ENCODE data around the gene MTHFD1L.
"Not testable (repeated sequence)": the region's sequence is repeated elsewhere in the genome, so short reads cannot be mapped to it uniquely, and the experiment has no call there.

Gene MTHFD1L

DNA sequence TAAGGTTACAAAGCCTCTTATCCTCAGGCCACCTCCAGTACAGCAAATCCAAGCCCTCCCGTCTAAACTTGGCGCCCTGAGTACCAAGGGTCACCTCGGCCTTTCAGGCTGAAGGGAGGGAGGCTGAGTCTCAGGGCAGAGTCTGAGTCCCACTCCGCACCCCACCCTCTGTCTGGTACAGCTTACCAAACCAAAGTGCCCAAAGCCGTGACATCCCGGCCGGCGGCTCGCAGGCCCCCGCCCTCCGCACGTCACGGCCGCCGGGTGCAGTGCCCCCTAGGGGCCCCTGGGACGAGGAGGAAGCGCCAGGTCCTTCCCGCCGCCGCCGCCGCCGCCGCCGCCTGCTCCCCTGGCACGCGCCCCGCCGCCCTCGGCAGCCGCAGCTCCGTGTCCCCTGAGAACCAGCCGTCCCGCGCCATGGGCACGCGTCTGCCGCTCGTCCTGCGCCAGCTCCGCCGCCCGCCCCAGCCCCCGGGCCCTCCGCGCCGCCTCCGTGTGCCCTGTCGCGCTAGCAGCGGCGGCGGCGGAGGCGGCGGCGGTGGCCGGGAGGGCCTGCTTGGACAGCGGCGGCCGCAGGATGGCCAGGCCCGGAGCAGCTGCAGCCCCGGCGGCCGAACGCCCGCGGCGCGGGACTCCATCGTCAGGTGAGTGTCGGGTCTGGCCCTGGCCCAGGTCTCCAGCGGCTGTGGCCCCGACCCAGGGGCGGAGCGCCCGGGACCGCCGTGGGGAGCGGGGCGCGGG is at the start of gene MTHFD1L:
Gene MTHFD1L (plus strand): TSS at position 297 of the 741 bp plus-strand sequence. CDS start 121 bp downstream, at position 418.
- peak within 1 kb of the TSS; percentile 46 for H3K4me3 ChIP-seq (ENCODE audit: low read depth, low read length)
- H3K79me2 ChIP-seq: no peaks in the 10 kb centered on the region
- TF ChIP-seq, protein P1, sequence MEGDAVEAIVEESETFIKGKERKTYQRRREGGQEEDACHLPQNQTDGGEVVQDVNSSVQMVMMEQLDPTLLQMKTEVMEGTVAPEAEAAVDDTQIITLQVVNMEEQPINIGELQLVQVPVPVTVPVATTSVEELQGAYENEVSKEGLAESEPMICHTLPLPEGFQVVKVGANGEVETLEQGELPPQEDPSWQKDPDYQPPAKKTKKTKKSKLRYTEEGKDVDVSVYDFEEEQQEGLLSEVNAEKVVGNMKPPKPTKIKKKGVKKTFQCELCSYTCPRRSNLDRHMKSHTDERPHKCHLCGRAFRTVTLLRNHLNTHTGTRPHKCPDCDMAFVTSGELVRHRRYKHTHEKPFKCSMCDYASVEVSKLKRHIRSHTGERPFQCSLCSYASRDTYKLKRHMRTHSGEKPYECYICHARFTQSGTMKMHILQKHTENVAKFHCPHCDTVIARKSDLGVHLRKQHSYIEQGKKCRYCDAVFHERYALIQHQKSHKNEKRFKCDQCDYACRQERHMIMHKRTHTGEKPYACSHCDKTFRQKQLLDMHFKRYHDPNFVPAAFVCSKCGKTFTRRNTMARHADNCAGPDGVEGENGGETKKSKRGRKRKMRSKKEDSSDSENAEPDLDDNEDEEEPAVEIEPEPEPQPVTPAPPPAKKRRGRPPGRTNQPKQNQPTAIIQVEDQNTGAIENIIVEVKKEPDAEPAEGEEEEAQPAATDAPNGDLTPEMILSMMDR (IDR thresholded peaks at IDR 0.05): peak; percentile 62
- H3K27me3 ChIP-seq (ENCODE audit: control insufficient read depth, insufficient read depth, low read length): no peaks in the 10 kb centered on the region
- no peak within 1 kb of the TSS for H3K9ac ChIP-seq
- no peaks in the 10 kb centered on the region for H3K36me3 ChIP-seq (ENCODE audit: control insufficient read depth, insufficient read depth, low read length)
- peak within 1 kb of the TSS; percentile 91 for H3K4me2 ChIP-seq (ENCODE audit: low read length)
- H3K4me1 ChIP-seq: no peaks in the 10 kb centered on the region
- H3K27ac ChIP-seq: peak within 1 kb of the TSS; percentile 45
- H2AFZ ChIP-seq: peak within 1 kb of the TSS; percentile 89
- no peaks in the 10 kb centered on the region for H3K9me3 ChIP-seq (ENCODE audit: control insufficient read depth, low read length)

DNA sequence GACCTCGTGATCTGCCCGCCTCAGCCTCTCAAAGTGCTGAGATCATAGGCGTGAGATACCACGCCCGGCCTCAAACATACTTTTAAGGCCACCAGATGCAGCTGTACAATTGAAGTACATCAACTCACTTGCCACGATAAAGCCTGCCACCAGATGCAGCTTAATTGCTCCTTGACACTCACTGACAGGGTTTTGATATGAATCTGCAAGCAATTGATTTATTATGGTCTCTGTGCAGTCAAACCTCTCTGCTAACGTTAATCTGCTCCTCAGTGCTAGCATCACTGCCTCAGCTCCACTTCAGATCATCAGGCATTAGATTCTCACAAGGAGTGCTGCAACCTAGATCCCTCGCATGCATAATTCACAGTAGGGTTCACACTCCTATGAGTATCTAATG is 48.9 kb upstream of the MTHFD1L start:
- not testable (repeated sequence) for H3K9ac ChIP-seq; H3K36me3 ChIP-seq (ENCODE audit: control insufficient read depth, insufficient read depth, low read length); H3K4me2 ChIP-seq (ENCODE audit: low read length); H3K27ac ChIP-seq; H3K9me3 ChIP-seq (ENCODE audit: control insufficient read depth, low read length); H3K79me2 ChIP-seq; H3K4me3 ChIP-seq (ENCODE audit: low read depth, low read length); H2AFZ ChIP-seq; H3K27me3 ChIP-seq (ENCODE audit: control insufficient read depth, insufficient read depth, low read length); H3K4me1 ChIP-seq

DNA sequence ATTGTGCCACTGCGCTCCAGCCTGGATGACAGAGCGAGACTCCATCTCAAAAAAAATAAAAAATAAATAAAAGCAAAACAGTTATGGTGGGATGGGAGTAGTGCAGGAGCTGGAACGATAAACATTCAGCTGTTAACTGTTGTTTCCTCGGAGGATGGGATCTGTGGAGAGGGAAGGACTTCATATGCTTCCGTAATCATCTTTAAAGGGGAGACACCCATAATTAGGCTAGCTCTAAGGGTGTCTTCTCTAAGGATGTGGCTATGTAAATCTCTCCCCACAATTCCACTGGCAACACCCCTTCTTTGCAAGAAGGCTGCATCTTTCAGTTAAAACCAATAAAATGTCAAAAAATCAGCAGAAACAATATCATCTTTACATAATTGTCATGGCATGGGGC is 42.6 kb upstream of the MTHFD1L start:
- H2AFZ ChIP-seq: no peak overlapping the region
- TF ChIP-seq, protein P1 (IDR thresholded peaks at IDR 0.05): no peak
- H3K4me1 ChIP-seq: no peaks in the 10 kb centered on the region
- H3K9ac ChIP-seq: no peak overlapping the region
- no peaks in the 10 kb centered on the region for H3K36me3 ChIP-seq (ENCODE audit: control insufficient read depth, insufficient read depth, low read length)
- no peak overlapping the region for H3K27ac ChIP-seq
- H3K9me3 ChIP-seq (ENCODE audit: control insufficient read depth, low read length): no peaks in the 10 kb centered on the region
- H3K79me2 ChIP-seq: no peaks in the 10 kb centered on the region
- H3K27me3 ChIP-seq (ENCODE audit: control insufficient read depth, insufficient read depth, low read length): no peaks in the 10 kb centered on the region
- no peak overlapping the region for H3K4me3 ChIP-seq (ENCODE audit: low read depth, low read length)
- H3K4me2 ChIP-seq (ENCODE audit: low read length): no peak overlapping the region

DNA sequence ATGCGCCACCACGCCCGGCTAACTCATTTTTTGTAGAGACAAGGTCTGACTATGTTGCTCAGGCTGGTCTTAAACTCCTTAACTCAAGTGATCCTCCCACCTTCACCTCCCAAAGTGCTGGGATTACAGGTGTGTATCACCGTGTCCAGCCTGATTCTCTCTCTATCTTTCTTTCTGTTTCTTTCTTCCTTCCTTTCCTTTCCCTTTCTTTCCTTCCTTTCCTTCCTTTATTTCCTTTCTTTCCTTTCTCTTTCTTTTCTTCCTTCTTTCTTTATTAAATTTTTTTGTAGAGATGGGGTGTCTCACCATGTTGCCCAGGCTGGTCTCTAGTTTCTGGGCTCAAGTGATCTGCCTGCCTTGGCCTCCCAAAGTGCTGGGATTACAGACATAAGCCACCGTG is 38.7 kb upstream of the MTHFD1L start:
- no peak overlapping the region for H3K27ac ChIP-seq
- H3K4me2 ChIP-seq (ENCODE audit: low read length): no peak overlapping the region
- H3K4me1 ChIP-seq: no peaks in the 10 kb centered on the region
- H3K9ac ChIP-seq: no peak overlapping the region
- H3K9me3 ChIP-seq (ENCODE audit: control insufficient read depth, low read length): no peaks in the 10 kb centered on the region
- no peaks in the 10 kb centered on the region for H3K36me3 ChIP-seq (ENCODE audit: control insufficient read depth, insufficient read depth, low read length)
- no peak overlapping the region for H2AFZ ChIP-seq
- H3K4me3 ChIP-seq (ENCODE audit: low read depth, low read length): no peak overlapping the region
- H3K27me3 ChIP-seq (ENCODE audit: control insufficient read depth, insufficient read depth, low read length): no peaks in the 10 kb centered on the region
- TF ChIP-seq, protein P1 (IDR thresholded peaks at IDR 0.05): no peak
- H3K79me2 ChIP-seq: peaks cover 2% of the 10 kb centered on the region

DNA sequence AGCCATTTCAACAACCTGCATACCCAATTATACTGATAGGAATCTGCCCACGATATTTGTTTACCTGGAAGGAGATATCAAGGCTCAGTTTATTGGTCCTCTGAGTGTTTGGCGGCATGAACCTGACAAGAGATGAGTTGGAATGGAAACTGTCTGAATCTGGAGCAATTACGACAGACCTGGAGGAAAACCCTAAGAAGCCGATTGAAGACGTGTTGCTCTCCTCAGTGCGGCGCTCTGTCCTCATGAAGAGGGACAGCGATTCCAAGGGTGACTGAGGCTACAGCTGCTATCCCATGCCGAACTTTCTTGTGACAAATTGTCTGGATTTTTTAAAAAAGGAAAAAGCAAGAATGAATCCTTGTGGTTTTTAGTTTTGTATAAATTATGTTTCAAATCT is 37.4 kb upstream of the MTHFD1L start:
- H3K27ac ChIP-seq; H3K36me3 ChIP-seq (ENCODE audit: control insufficient read depth, insufficient read depth, low read length); H3K4me2 ChIP-seq (ENCODE audit: low read length); H3K9ac ChIP-seq; H2AFZ ChIP-seq; H3K79me2 ChIP-seq; H3K27me3 ChIP-seq (ENCODE audit: control insufficient read depth, insufficient read depth, low read length); H3K4me3 ChIP-seq (ENCODE audit: low read depth, low read length); H3K4me1 ChIP-seq; H3K9me3 ChIP-seq (ENCODE audit: control insufficient read depth, low read length): not testable (repeated sequence)

All from parathyroid adenoma (tissue), 2 donors.